ENCODE measurements around the gene PLEKHA6. TPM values are rescaled to one million over a fixed set of nuclear protein-coding genes. Genes with fewer than 3 reads are reported as not detected.

PLEKHA6 gene
- total RNA-seq, 2 donors from 2014 or later = 18.1 to 25.7 TPM

GRCh38 chr1:204272505-204272904, 87.2 kb downstream of the PLEKHA6 start:
- Histone ChIP-seq H3K27ac (no peak overlapping the region), H3K36me3 (peaks cover 47% of the 10 kb centered on the region), H3K27me3 (no peaks in the 10 kb centered on the region), H3K9me3 (no peaks in the 10 kb centered on the region), H3K4me1 (peaks cover 0 to 29% of the 10 kb centered on the region in 2 donors), H3K4me3 (no peak overlapping the region)
- DNase-seq (ENCODE audit: low spot score) = no peak
- TF ChIP-seq CTCF (IDR thresholded peaks at IDR 0.05) = no peak

- Histone ChIP-seq H3K9me3 (no peaks in the 10 kb centered on the region), H3K27ac (no peak overlapping the region), H3K27me3 (no peaks in the 10 kb centered on the region), H3K4me1 (peaks cover 0 to 24% of the 10 kb centered on the region in 2 donors), H3K36me3 (peaks cover 52% of the 10 kb centered on the region), H3K4me3 (no peak overlapping the region)
- DNase-seq (ENCODE audit: low spot score) = no peak
- TF ChIP-seq CTCF (IDR thresholded peaks at IDR 0.05) = no peak
Measured at GRCh38 chr1:204271970-204272369, 87.8 kb downstream of the PLEKHA6 start.

GRCh38 chr1:204268101-204268500, 91.6 kb downstream of the PLEKHA6 start:
- no peaks in the 10 kb centered on the region for H3K27me3 ChIP-seq
- peaks cover 5 to 38% of the 10 kb centered on the region in 2 donors for H3K4me1 ChIP-seq
- no peaks in the 10 kb centered on the region for H3K9me3 ChIP-seq
- no peak overlapping the region for H3K27ac ChIP-seq
- no peak overlapping the region for H3K4me3 ChIP-seq
- no peak for TF ChIP-seq CTCF (IDR thresholded peaks at IDR 0.05)
- DNase-seq (ENCODE audit: low spot score) = no peak
- H3K36me3 ChIP-seq = peaks cover 63% of the 10 kb centered on the region

- H3K4me3 ChIP-seq = no peak overlapping the region
- DNase-seq (ENCODE audit: low spot score) = no peak
- peaks cover 54% of the 10 kb centered on the region for H3K36me3 ChIP-seq
- H3K4me1 ChIP-seq = peaks cover 5 to 47% of the 10 kb centered on the region in 2 donors
- no peak overlapping the region for H3K27ac ChIP-seq
- no peaks in the 10 kb centered on the region for H3K27me3 ChIP-seq
- no peak for TF ChIP-seq CTCF (IDR thresholded peaks at IDR 0.05)
- no peaks in the 10 kb centered on the region for H3K9me3 ChIP-seq
Measured at GRCh38 chr1:204267191-204267601, 92.5 kb downstream of the PLEKHA6 start.

- peaks cover 58% of the 10 kb centered on the region for H3K36me3 ChIP-seq
- H3K9me3 ChIP-seq = no peaks in the 10 kb centered on the region
- TF ChIP-seq CTCF (IDR thresholded peaks at IDR 0.05) = no peak
- H3K4me1 ChIP-seq = peaks cover 5 to 48% of the 10 kb centered on the region in 2 donors
- H3K4me3 ChIP-seq = no peak overlapping the region
- no peak for DNase-seq (ENCODE audit: low spot score)
- H3K27me3 ChIP-seq = no peaks in the 10 kb centered on the region
- H3K27ac ChIP-seq = no peak overlapping the region
Measured at GRCh38 chr1:204266504-204267034, 93.2 kb downstream of the PLEKHA6 start.

GRCh38 chr1:204265665-204266064, 94.1 kb downstream of the PLEKHA6 start:
- peaks cover 58% of the 10 kb centered on the region for H3K36me3 ChIP-seq
- H3K4me1 ChIP-seq = peaks cover 5 to 48% of the 10 kb centered on the region in 2 donors
- TF ChIP-seq CTCF (IDR thresholded peaks at IDR 0.05) = no peak
- no peak overlapping the region for H3K27ac ChIP-seq
- no peaks in the 10 kb centered on the region for H3K9me3 ChIP-seq
- no peaks in the 10 kb centered on the region for H3K27me3 ChIP-seq
- no peak for DNase-seq (ENCODE audit: low spot score)
- no peak overlapping the region for H3K4me3 ChIP-seq
